T47D (cell line): ENCODE measurements around the gene HTR6.

Experiments used
- DNase-seq, 2 experiments: peaks; one replicate each; pipeline versions ENCODE4 v3.0.0 to v3.0.0-alpha.2; 2011 to 2012; ENCODE audit warnings: low read depth in 1 of 2, low spot score in 1 of 2
- JUND ChIP-seq: IDR thresholded peaks from 2 replicates; pipeline ENCODE4 v1.6.1; 2012; ENCODE audit warnings: low read depth
- in situ Hi-C: cut with HindIII; loops from 2 replicates; pipeline ENCODE4 v1.10.0; 2016; ENCODE audit warnings: low sequenced_read_pairs, low pct_unique_long_range_greater_than_20kb

The HTR6 gene

GRCh38 chr1:19644395-19644680 is 20.3 kb upstream of the HTR6 start:
- DNase-seq = no peak
- in situ Hi-C loops = no loop called here
- no peak for TF ChIP-seq JUND

GRCh38 chr1:19644681-19645410 is 19.8 kb upstream of the HTR6 start:
- no peak for DNase-seq
- in situ Hi-C loops = no loop called here
- TF ChIP-seq JUND = no peak

GRCh38 chr1:19645411-19646251 is 19.0 kb upstream of the HTR6 start:
- TF ChIP-seq JUND = no peak
- in situ Hi-C loops = no loop called here
- no peak for DNase-seq

GRCh38 chr1:19646377-19647319 is 18.0 kb upstream of the HTR6 start:
- no peak for TF ChIP-seq JUND
- DNase-seq = no peak
- in situ Hi-C loops = no loop called here

- in situ Hi-C loops = no loop called here
- no peak for DNase-seq
- TF ChIP-seq JUND = no peak
Observed at GRCh38 chr1:19647643-19648042, 17.0 kb upstream of the HTR6 start.

- no peak for TF ChIP-seq JUND
- DNase-seq = no peak
- in situ Hi-C loops = no loop called here
Observed at GRCh38 chr1:19648239-19648638, 16.4 kb upstream of the HTR6 start.

GRCh38 chr1:19648689-19649088 is 16.0 kb upstream of the HTR6 start:
- in situ Hi-C loops = no loop called here
- no peak for TF ChIP-seq JUND
- DNase-seq = peak in 1 of 2 experiments; percentile 74

- DNase-seq = no peak
- TF ChIP-seq JUND = no peak
- in situ Hi-C loops = no loop called here
Observed at GRCh38 chr1:19650416-19651140, 14.1 kb upstream of the HTR6 start.

- peak in 1 of 2 experiments; percentile 38 for DNase-seq
Observed at GRCh38 chr1:19651141-19651737, 13.4 kb upstream of the HTR6 start.

GRCh38 chr1:19654386-19654785 is 10.3 kb upstream of the HTR6 start:
- no peak for DNase-seq
- TF ChIP-seq JUND = no peak
- in situ Hi-C loops = no loop called here

More at GRCh38 chr1:19651141-19651737, 13.4 kb upstream of the HTR6 start:
- in situ Hi-C loops = no loop called here
- no peak for TF ChIP-seq JUND

GRCh38 chr1:19654886-19655717 is 9.6 kb upstream of the HTR6 start:
- TF ChIP-seq JUND = no peak
- in situ Hi-C loops = no loop called here
- no peak for DNase-seq
